AG09309 (cell line): ENCODE results near the gene EIF4G2.

Experiments
- DNase-seq: peaks from one replicate; pipeline ENCODE4 v3.0.0-alpha.2; 2010; ENCODE audit warnings: low read depth
- H3K4me3 ChIP-seq: 2 replicates; pipeline ENCODE4 v1.5.1; 2011; ENCODE audit warnings: mild to moderate bottlenecking, low read depth, low read length, moderate library complexity; ENCODE audit not compliant: control insufficient read depth
- TF ChIP-seq, protein P1 (sequence below): IDR thresholded peaks from 2 replicates; pipeline ENCODE4 v1.5.1; 2011; ENCODE audit warnings: mild to moderate bottlenecking, low read depth, low read length, inconsistent platforms; ENCODE audit not compliant: insufficient read depth, control insufficient read depth; ENCODE audit errors: missing control alignments

Gene EIF4G2

DNA sequence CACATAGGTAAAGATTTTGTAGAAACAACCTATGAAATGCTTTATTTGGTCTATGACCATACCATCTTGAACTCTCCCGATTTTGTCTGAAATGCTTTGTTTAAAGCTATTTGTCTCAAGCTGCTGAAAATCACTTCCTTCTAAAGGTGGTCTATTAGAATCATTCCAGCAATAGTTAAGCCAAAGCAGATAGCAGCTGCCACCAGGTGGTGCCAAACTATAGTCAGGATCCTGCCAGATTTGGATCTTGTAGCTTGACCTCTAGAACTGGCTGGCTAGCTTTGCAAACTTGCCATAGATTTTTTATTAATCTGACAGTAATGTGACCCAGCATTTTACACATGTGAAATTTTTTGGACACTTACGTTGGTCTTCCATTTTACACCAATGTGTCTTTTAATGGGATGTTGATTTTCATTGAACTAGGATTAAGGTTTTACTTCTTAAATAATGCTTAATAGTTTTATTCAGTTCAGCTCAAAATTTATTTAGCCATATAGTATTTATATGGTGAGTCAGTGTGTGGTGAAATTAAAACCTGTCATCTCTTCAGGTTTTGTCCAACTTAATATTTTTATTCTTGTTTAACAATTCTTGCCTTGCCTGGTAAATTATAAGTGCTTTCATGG is 38.0 kb downstream of the EIF4G2 start:
- DNase-seq = no peak
- no peak overlapping the region for H3K4me3 ChIP-seq
- TF ChIP-seq, protein P1, sequence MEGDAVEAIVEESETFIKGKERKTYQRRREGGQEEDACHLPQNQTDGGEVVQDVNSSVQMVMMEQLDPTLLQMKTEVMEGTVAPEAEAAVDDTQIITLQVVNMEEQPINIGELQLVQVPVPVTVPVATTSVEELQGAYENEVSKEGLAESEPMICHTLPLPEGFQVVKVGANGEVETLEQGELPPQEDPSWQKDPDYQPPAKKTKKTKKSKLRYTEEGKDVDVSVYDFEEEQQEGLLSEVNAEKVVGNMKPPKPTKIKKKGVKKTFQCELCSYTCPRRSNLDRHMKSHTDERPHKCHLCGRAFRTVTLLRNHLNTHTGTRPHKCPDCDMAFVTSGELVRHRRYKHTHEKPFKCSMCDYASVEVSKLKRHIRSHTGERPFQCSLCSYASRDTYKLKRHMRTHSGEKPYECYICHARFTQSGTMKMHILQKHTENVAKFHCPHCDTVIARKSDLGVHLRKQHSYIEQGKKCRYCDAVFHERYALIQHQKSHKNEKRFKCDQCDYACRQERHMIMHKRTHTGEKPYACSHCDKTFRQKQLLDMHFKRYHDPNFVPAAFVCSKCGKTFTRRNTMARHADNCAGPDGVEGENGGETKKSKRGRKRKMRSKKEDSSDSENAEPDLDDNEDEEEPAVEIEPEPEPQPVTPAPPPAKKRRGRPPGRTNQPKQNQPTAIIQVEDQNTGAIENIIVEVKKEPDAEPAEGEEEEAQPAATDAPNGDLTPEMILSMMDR = peak; percentile 75

DNA sequence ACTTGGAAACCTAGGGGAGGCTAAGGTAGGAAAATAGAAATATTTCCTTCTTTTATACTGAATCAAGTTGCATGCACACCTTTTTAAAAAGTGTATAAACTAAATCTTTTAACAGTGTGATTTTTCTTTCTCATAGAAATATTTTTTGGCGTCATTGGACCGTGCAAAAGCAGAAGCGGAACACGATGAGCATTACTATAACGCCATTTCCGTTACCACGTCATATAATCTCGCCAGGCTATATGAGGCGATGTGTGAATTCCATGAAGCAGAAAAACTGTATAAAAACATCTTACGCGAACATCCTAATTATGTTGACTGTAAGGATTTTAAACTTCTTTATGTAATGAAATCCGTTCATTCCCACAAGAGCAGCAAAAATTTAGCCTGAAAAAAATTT is 44.3 kb downstream of the EIF4G2 start:
- DNase-seq = no peak
- TF ChIP-seq, protein P1 = no peak
- no peak overlapping the region for H3K4me3 ChIP-seq

DNA sequence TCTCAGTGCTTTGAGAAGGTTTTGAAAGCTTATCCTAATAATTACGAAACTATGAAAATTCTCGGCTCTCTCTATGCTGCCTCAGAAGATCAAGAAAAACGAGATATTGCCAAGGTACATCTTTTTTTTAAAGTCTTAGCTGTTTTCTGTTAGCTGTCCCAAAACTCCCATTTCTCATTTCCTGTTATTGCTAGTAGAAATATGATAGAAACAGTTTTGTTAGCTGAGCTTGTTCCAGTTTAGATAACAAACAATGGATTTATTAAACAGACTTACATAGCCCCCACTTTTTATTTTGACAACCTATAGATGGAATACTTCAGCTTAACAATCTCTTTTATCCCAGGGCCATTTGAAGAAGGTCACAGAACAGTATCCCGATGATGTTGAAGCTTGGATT is 45.0 kb downstream of the EIF4G2 start:
- DNase-seq = no peak
- TF ChIP-seq, protein P1 = no peak

GRCh38 chr11:10762913-10763421 is 45.8 kb downstream of the EIF4G2 start:
- DNase-seq = no peak
- TF ChIP-seq, protein P1 = no peak
- H3K4me3 ChIP-seq = no peak overlapping the region

More for the DNA sequence above, 45.0 kb downstream of the EIF4G2 start:
- H3K4me3 ChIP-seq = no peak overlapping the region

GRCh38 chr11:10762185-10762584 is 46.5 kb downstream of the EIF4G2 start:
- DNase-seq = no peak
- TF ChIP-seq, protein P1 = no peak
- H3K4me3 ChIP-seq = no peak overlapping the region

- DNase-seq = no peak
- TF ChIP-seq, protein P1 = no peak
- no peak overlapping the region for H3K4me3 ChIP-seq
Measured at GRCh38 chr11:10761085-10761698, 47.5 kb downstream of the EIF4G2 start.
